Activated CD4-positive, alpha-beta T cell treated with anti-CD3 and anti-CD28 coated beads, Interleukin-2, Interleukin-4, amounts not matched to agents 100 ng/mL and 50 ng/mL, durations not matched to agents 16 hours and 8 hours (primary cell): Measurements from ENCODE around the gene WBP2NL.
"Not testable (repeated sequence)": the region's sequence is repeated elsewhere in the genome, so short reads cannot be mapped to it uniquely, and the experiment has no call there.

Experiments
- DNase-seq: peaks from one replicate; pipeline ENCODE4 v3.0.0-alpha.2; 2020; ENCODE audit warnings: low spot score

Gene WBP2NL

GRCh38 chr22:42035256-42035655 is 36.7 kb downstream of the WBP2NL start:
- no peak for DNase-seq

GRCh38 chr22:42039271-42039670 is 40.7 kb downstream of the WBP2NL start:
- DNase-seq = no peak

- no peak for DNase-seq
These were observed 43.2 kb downstream of the WBP2NL start for GRCh38 chr22:42041784-42042183.

- DNase-seq = no peak
These were observed 52.1 kb downstream of the WBP2NL start for GRCh38 chr22:42050641-42051180.

- no peak for DNase-seq
These were observed 54.2 kb downstream of the WBP2NL start for GRCh38 chr22:42052765-42053164.

GRCh38 chr22:42056757-42057511 is 58.3 kb downstream of the WBP2NL start:
- no peak for DNase-seq

GRCh38 chr22:42060489-42060888 is 61.9 kb downstream of the WBP2NL start:
- no peak for DNase-seq

GRCh38 chr22:42061041-42061440 is 62.5 kb downstream of the WBP2NL start:
- no peak for DNase-seq

GRCh38 chr22:42062506-42063170 is 64.0 kb downstream of the WBP2NL start:
- no peak for DNase-seq

GRCh38 chr22:42064629-42065028 is 66.0 kb downstream of the WBP2NL start:
- no peak for DNase-seq

GRCh38 chr22:42065438-42066125 is 67.0 kb downstream of the WBP2NL start:
- no peak for DNase-seq

GRCh38 chr22:42066126-42066761 is 67.7 kb downstream of the WBP2NL start:
- no peak for DNase-seq

- no peak for DNase-seq
These were observed 68.3 kb downstream of the WBP2NL start for GRCh38 chr22:42066937-42067336.

- DNase-seq = no peak
These were observed 69.2 kb downstream of the WBP2NL start for GRCh38 chr22:42067671-42068251.

- no peak for DNase-seq
These were observed 69.7 kb downstream of the WBP2NL start for GRCh38 chr22:42068291-42068690.

GRCh38 chr22:42069801-42070516 is 71.4 kb downstream of the WBP2NL start:
- DNase-seq = no peak

- DNase-seq = peak; percentile 97
These were observed 72.2 kb downstream of the WBP2NL start, which contains the start of gene NAGA for GRCh38 chr22:42070517-42071422. TSS of gene NAGA (minus strand) at chr22:42070812. CDS start at chr22:42070297, 515 bp downstream.

- not testable (repeated sequence) for DNase-seq
These were observed 72.9 kb downstream of the WBP2NL start for GRCh38 chr22:42071508-42071907.

GRCh38 chr22:42072606-42073330 is 74.2 kb downstream of the WBP2NL start:
- DNase-seq = no peak
